Stimulated activated CD4-positive, alpha-beta T cell treated with anti-CD3 and anti-CD28 coated beads, Interleukin-2, amount 100 ng/mL, for 4 hours (primary cell): ENCODE data around the gene NPC1.
"Not testable (repeated sequence)": the region's sequence is repeated elsewhere in the genome, so short reads cannot be mapped to it uniquely, and the experiment has no call there.

Experiments used
- DNase-seq: peaks from one replicate; pipeline ENCODE4 v3.0.0-alpha.2; 2020; ENCODE audit warnings: low read depth

The NPC1 gene

GRCh38 chr18:23586249-23587196, at the start of gene NPC1:
TSS of gene NPC1 (minus strand) at chr18:23586506. CDS start at chr18:23586343, 163 bp downstream.
- peak; percentile 87 for DNase-seq

- no peak for DNase-seq
Measured at GRCh38 chr18:23636071-23636399, 49.7 kb upstream of the NPC1 start.

- no peak for DNase-seq
Measured at GRCh38 chr18:23635283-23636070, 49.2 kb upstream of the NPC1 start.

GRCh38 chr18:23634692-23635091, 48.4 kb upstream of the NPC1 start:
- DNase-seq: no peak

GRCh38 chr18:23632615-23633014, 46.3 kb upstream of the NPC1 start:
- no peak for DNase-seq

- DNase-seq: no peak
Measured at GRCh38 chr18:23631746-23632145, 45.4 kb upstream of the NPC1 start.

GRCh38 chr18:23631312-23631711, 45.0 kb upstream of the NPC1 start:
- no peak for DNase-seq

GRCh38 chr18:23629444-23629946, 43.2 kb upstream of the NPC1 start:
- no peak for DNase-seq

- DNase-seq: no peak
Measured at GRCh38 chr18:23627970-23628369, 41.7 kb upstream of the NPC1 start.

GRCh38 chr18:23627321-23627720, 41.0 kb upstream of the NPC1 start:
- DNase-seq: no peak

GRCh38 chr18:23626451-23627279, 40.4 kb upstream of the NPC1 start:
- no peak for DNase-seq

- no peak for DNase-seq
Measured at GRCh38 chr18:23623040-23623439, 36.7 kb upstream of the NPC1 start.

GRCh38 chr18:23619388-23619881, 33.1 kb upstream of the NPC1 start:
- DNase-seq: no peak

- no peak for DNase-seq
Measured at GRCh38 chr18:23618862-23619387, 32.6 kb upstream of the NPC1 start.

GRCh38 chr18:23617412-23618014, 31.2 kb upstream of the NPC1 start:
- DNase-seq: no peak

GRCh38 chr18:23616258-23616657, 30.0 kb upstream of the NPC1 start:
- DNase-seq: no peak

GRCh38 chr18:23614891-23615290, 28.6 kb upstream of the NPC1 start:
- no peak for DNase-seq

- DNase-seq: no peak
Measured at GRCh38 chr18:23614413-23614812, 28.1 kb upstream of the NPC1 start.

GRCh38 chr18:23613091-23613475, 26.8 kb upstream of the NPC1 start:
- DNase-seq: not testable (repeated sequence)

GRCh38 chr18:23612434-23613090, 26.3 kb upstream of the NPC1 start:
- DNase-seq: no peak
